SK-N-SH (cell line): ENCODE results near the gene LARP4. TPM values are rescaled to one million over a fixed set of nuclear protein-coding genes. Genes with fewer than 3 reads are reported as not detected.

Source experiments
- CTCF ChIA-PET: fragments of 300-600, 350-600 bp; formaldehyde crosslinking; extraction: SDS; loops from one replicate; lab custom pipeline; 2021; lab: Yijun Ruan, JAX
- POLR2A ChIA-PET: fragments of 350-600 bp; sonication (Branson Sonifier 250); formaldehyde crosslinking; extraction: SDS; loops from one replicate; lab custom pipeline; 2020; ENCODE audit warnings: antibody characterized with exemption, inconsistent platforms; lab: Yijun Ruan, JAX
- DNase-seq: peaks from one replicate; pipeline ENCODE4 v3.0.0; 2012
- H2AFZ ChIP-seq: fragments of 200-600 bp; sonication (generic); 2 replicates; pipeline ENCODE4 v1.8.1; 2016; ENCODE audit warnings: antibody characterized with exemption, mild to moderate bottlenecking, low read depth
- H3F3A ChIP-seq: fragments of 200-600 bp; sonication (generic); replicated peaks from 2 replicates; pipeline ENCODE3; 2016; ENCODE audit warnings: antibody characterized with exemption, mild to moderate bottlenecking; ENCODE audit not compliant: insufficient read depth
- H3K27ac ChIP-seq, 2 experiments: fragments of 200-500 bp in 1 of 2; fragments of 200-600 bp in 1 of 2; sonication (Bioruptor generic) in 1 of 2; sonication (generic), shearing (Covaris generic) in 1 of 2; 2 replicates each; pipeline versions ENCODE4 v1.5.1 to v1.6.1; 2014 to 2016; ENCODE audit warnings: low read depth in 2 of 2, inconsistent platforms in 1 of 2, low read length in 1 of 2, mild to moderate bottlenecking in 1 of 2, mixed read lengths in 1 of 2
- H3K27me3 ChIP-seq: fragments of 200-600 bp; sonication (generic), shearing (Covaris generic); 2 replicates; pipeline ENCODE4 v1.6.1; 2016; ENCODE audit warnings: mixed run types; ENCODE audit not compliant: insufficient read depth
- H3K36me3 ChIP-seq, 2 experiments: fragments of 200-500 bp in 1 of 2; fragments of 200-600 bp in 1 of 2; sonication (Bioruptor generic) in 1 of 2; sonication (generic) in 1 of 2; replicated peaks in 1 of 2; 2 replicates each; pipeline versions ENCODE3 to v1.5.1; 2014 to 2016; ENCODE audit warnings: low read length in 1 of 2, mild to moderate bottlenecking in 1 of 2; ENCODE audit not compliant: insufficient read depth in 2 of 2, control insufficient read depth in 1 of 2
- H3K4me1 ChIP-seq, 2 experiments: fragments of 200-500 bp in 1 of 2; fragments of 200-600 bp in 1 of 2; sonication (Bioruptor generic) in 1 of 2; sonication (generic), shearing (Covaris generic) in 1 of 2; 2 replicates each; pipeline versions ENCODE4 v1.5.1 to v1.6.1; 2014 to 2016; ENCODE audit warnings: low read depth in 1 of 2, low read length in 1 of 2, mixed run types in 1 of 2; ENCODE audit not compliant: insufficient read depth in 2 of 2, control insufficient read depth in 1 of 2
- H3K4me2 ChIP-seq: fragments of 200-600 bp; sonication (generic), shearing (Covaris generic); 2 replicates; pipeline ENCODE4 v1.6.1; 2017; ENCODE audit warnings: mixed run types
- H3K4me3 ChIP-seq, 2 experiments: fragments of 200-500 bp in 1 of 2; fragments of 200-600 bp in 1 of 2; sonication (Bioruptor generic) in 1 of 2; sonication (generic), shearing (Covaris generic) in 1 of 2; 2 replicates each; pipeline versions ENCODE4 v1.5.1 to v1.8.1; 2014 to 2016; ENCODE audit warnings: low read depth in 2 of 2, inconsistent platforms in 1 of 2, low read length in 1 of 2, mild to moderate bottlenecking in 1 of 2, mixed read lengths in 1 of 2, moderate library complexity in 1 of 2
- H3K79me2 ChIP-seq: fragments of 200-600 bp; sonication (generic); 2 replicates; pipeline ENCODE4 v1.8.1; 2017; ENCODE audit warnings: mild to moderate bottlenecking; ENCODE audit not compliant: insufficient read depth
- H3K9ac ChIP-seq: fragments of 200-600 bp; sonication (generic); 2 replicates; pipeline ENCODE4 v1.6.1; 2017; ENCODE audit warnings: mixed run types
- H3K9me2 ChIP-seq: fragments of 200-600 bp; sonication (generic); 2 replicates; pipeline ENCODE4 v1.6.1; 2017; ENCODE audit warnings: mixed run types
- H3K9me3 ChIP-seq: fragments of 200-600 bp; sonication (generic); 2 replicates; pipeline ENCODE4 v1.6.1; 2017; ENCODE audit warnings: mixed run types, mild to moderate bottlenecking, moderate library complexity
- H4K20me1 ChIP-seq: fragments of 200-600 bp; sonication (generic); 2 replicates; pipeline ENCODE4 v1.6.1; 2017; ENCODE audit warnings: mild to moderate bottlenecking, mixed run types; ENCODE audit not compliant: insufficient read depth
- EZH2phosphoT487 ChIP-seq: fragments of 200-600 bp; sonication (generic); IDR thresholded peaks from 2 replicates; pipeline ENCODE4 v1.6.1; 2017; ENCODE audit warnings: low read depth, mixed run types, mild to moderate bottlenecking, antibody characterized with exemption, moderate library complexity, borderline replicate concordance
- FOXM1 ChIP-seq: IDR thresholded peaks from 2 replicates; pipeline ENCODE4 v1.4.0; 2012; ENCODE audit warnings: low read depth, mild to moderate bottlenecking
- GABPA ChIP-seq: IDR thresholded peaks from 2 replicates; pipeline ENCODE4 v1.4.0; 2012; ENCODE audit warnings: low read depth, mild to moderate bottlenecking
- IRF3 ChIP-seq: fragments of 150-350 bp; IDR thresholded peaks from 2 replicates; pipeline ENCODE4 v1.6.1; 2016; ENCODE audit warnings: mild to moderate bottlenecking, low read depth, low read length
- JUND ChIP-seq: IDR thresholded peaks from 2 replicates; pipeline ENCODE4 v1.4.0; 2012
- RAD21 ChIP-seq: IDR thresholded peaks from 2 replicates; pipeline ENCODE4 v1.6.1; 2012; ENCODE audit warnings: mild to moderate bottlenecking, low read length
- RCOR1 ChIP-seq: fragments of 150-350 bp; IDR thresholded peaks from 2 replicates; pipeline ENCODE4 v1.6.1; 2017; ENCODE audit warnings: antibody characterized with exemption, low read length
- REST ChIP-seq: IDR thresholded peaks from 2 replicates; pipeline ENCODE4 v1.6.1; 2012; ENCODE audit warnings: mild to moderate bottlenecking, low read depth, low read length, moderate library complexity
- ZBTB33 ChIP-seq: IDR thresholded peaks from 2 replicates; pipeline ENCODE4 v1.4.0; 2012; ENCODE audit warnings: low read depth, borderline replicate concordance
- WGBS: methylation state at CpG from one replicate; pipeline ENCODE4 v1.1.6; 2017; ENCODE audit warnings: low lambda C conversion rate; 5-methylcytosine and 5-hydroxymethylcytosine counted together
- polyA plus RNA-seq, 3 experiments: library from polyadenylated mRNA; depleted of rRNA; stranded (reverse); fragments of >200 nt; gene quantifications; 2 replicates each; pipeline ENCODE4 v1.2.3, GENCODE V29; 2012
- TF ChIP-seq, protein P1 (sequence below): IDR thresholded peaks from 2 replicates; pipeline ENCODE4 v1.4.0; 2012; ENCODE audit warnings: low read depth
- TF ChIP-seq, protein P2 (sequence below): IDR thresholded peaks from 2 replicates; pipeline ENCODE4 v1.4.0; 2012; ENCODE audit warnings: low read depth, borderline replicate concordance

Gene LARP4
- polyA plus RNA-seq, 1 of the 3 experiments (the other 2 are of a cell fraction), result 10.8 TPM

GRCh38 chr12:50404307-50404706 is 3.6 kb downstream of the LARP4 start:
- no peak overlapping the region for H3K4me3 ChIP-seq
- 95% methylated on average over 8 of the region's 8 CpGs for WGBS
- H2AFZ ChIP-seq, result no peak overlapping the region
- no peak overlapping the region for H3K4me2 ChIP-seq
- H3K79me2 ChIP-seq, result peaks cover 83% of the 10 kb centered on the region
- H3K9me2 ChIP-seq, result no peaks in the 10 kb centered on the region
- no peaks in the 10 kb centered on the region for H3K27me3 ChIP-seq
- peaks cover 29% of the 10 kb centered on the region for H3F3A ChIP-seq
- no peak for TF ChIP-seq EZH2phosphoT487
- TF ChIP-seq, protein P1, sequence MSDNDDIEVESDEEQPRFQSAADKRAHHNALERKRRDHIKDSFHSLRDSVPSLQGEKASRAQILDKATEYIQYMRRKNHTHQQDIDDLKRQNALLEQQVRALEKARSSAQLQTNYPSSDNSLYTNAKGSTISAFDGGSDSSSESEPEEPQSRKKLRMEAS, result no peak
- TF ChIP-seq, all 33 proteins: peak for 0
- H3K4me1 ChIP-seq, result peaks cover 0 to 4% of the 10 kb centered on the region in 2 experiments; a peak in 3 of 4 replicates
- H3K9me3 ChIP-seq, result no peaks in the 10 kb centered on the region
- H3K27ac ChIP-seq, result no peak overlapping the region
- H3K36me3 ChIP-seq, result peaks cover 0 to 2% of the 10 kb centered on the region in 2 experiments
- CTCF ChIA-PET, result no interaction called here
- peaks cover 59% of the 10 kb centered on the region for H4K20me1 ChIP-seq
- no peak for DNase-seq
- POLR2A ChIA-PET, result no interaction called here
- no peak overlapping the region for H3K9ac ChIP-seq

DNA sequence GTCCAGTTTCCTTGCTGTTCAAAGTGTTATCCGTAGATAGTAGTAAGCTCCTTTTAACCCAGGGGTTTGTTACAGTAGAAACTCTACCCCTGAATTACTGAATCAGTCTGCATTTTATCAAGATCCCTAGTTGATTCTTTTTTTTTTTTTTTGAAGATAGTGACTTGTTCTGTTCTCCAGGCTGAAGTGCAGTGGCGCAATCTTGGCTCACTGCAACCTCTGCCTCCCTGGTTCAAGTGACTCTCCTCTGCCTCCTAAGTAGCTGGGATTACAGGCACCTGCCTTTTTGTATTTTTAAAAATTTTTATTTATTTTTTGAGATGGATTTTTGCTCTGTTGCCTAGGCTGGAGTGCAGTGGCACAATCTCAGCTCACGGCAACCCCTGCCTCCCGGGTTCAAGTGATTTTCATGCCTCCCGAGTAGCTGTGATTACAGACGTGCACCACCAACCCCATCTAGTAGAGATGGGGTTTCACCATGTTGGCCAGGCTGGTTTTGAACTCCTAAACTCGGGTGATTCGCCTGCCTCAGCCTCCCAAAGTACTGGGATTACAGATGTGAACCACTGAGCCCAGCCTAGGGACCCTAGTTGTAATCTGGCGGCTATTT is 10.5 kb downstream of the LARP4 start:
- Histone ChIP-seq H3K36me3 (no peaks in the 10 kb centered on the region), H3K9me3 (no peaks in the 10 kb centered on the region), H3K4me3 (no peak overlapping the region), H3K9me2 (no peaks in the 10 kb centered on the region), H4K20me1 (peaks cover 60% of the 10 kb centered on the region), H2AFZ (no peak overlapping the region), H3K27me3 (no peaks in the 10 kb centered on the region), H3K4me1 (no peaks in the 10 kb centered on the region; a peak in 1 of 4 replicates), H3K27ac (no peak overlapping the region), H3K4me2 (no peak overlapping the region), H3K9ac (no peak overlapping the region), H3K79me2 (peaks cover 100% of the 10 kb centered on the region), H3F3A (peaks cover 7% of the 10 kb centered on the region)
- TF ChIP-seq GABPA (no peak), FOXM1 (no peak), ZBTB33 (no peak)
- 97% methylated on average over 9 of the region's 9 CpGs for WGBS
- no peak for DNase-seq
- CTCF ChIA-PET, result no interaction called here
- POLR2A ChIA-PET, result interaction anchor here (0.6 kb wide), 1 partner anchor 232 kb away, joined by 4 read pairs; no protein-coding TSS in a partner anchor

- Histone ChIP-seq H4K20me1 (peaks cover 52% of the 10 kb centered on the region), H3K4me1 (no peaks in the 10 kb centered on the region; a peak in 1 of 4 replicates), H3K79me2 (peaks cover 100% of the 10 kb centered on the region), H3F3A (no peaks in the 10 kb centered on the region), H3K9ac (no peak overlapping the region), H3K9me3 (no peaks in the 10 kb centered on the region), H3K27me3 (no peaks in the 10 kb centered on the region), H2AFZ (no peak overlapping the region), H3K4me2 (no peak overlapping the region), H3K4me3 (no peak overlapping the region), H3K9me2 (no peaks in the 10 kb centered on the region), H3K36me3 (peaks cover 0 to 6% of the 10 kb centered on the region in 2 experiments), H3K27ac (no peak overlapping the region)
- ChIA-PET CTCF (no interaction called here), POLR2A (no interaction called here)
- WGBS, result 99% methylated on average over 6 of the region's 6 CpGs
- no peak for DNase-seq
- TF ChIP-seq REST, result no peak
- TF ChIP-seq FOXM1, result no peak
- no peak for TF ChIP-seq JUND
- TF ChIP-seq IRF3, result no peak
- no peak for TF ChIP-seq RCOR1
- TF ChIP-seq, protein P2, sequence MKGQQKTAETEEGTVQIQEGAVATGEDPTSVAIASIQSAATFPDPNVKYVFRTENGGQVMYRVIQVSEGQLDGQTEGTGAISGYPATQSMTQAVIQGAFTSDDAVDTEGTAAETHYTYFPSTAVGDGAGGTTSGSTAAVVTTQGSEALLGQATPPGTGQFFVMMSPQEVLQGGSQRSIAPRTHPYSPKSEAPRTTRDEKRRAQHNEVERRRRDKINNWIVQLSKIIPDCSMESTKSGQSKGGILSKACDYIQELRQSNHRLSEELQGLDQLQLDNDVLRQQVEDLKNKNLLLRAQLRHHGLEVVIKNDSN, result no peak
- no peak for TF ChIP-seq RAD21
Measured at GRCh38 chr12:50415899-50416479, 15.3 kb downstream of the LARP4 start.
